GM19193 (cell line): ENCODE data around the gene RYR2.

ENCODE experiments used
- POLR2A ChIP-seq: IDR thresholded peaks from 4 replicates; pipeline ENCODE4 v1.6.1; 2011; ENCODE audit not compliant: insufficient read depth, insufficient read length; ENCODE audit errors: extremely low read depth

The RYR2 gene

DNA sequence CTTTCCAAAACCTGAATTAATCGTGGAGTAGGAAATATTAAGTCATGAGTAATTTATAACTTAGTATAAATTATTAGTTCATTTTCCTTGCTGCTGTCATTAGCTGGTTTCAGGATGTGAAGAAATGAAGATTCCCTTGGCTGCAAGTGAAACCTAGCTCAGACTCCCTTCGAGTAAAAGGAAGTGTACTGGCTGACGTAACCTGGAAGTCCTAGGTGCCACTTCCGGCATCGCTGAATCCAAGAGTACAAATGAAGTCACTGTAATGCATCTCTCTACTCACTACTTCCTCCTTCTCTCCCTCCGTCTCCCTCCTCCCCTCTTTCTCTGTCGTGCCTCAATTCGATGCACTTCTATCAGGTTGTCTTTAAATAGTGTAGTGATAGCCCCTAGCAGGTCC is 820.0 kb downstream of the RYR2 start:
- TF ChIP-seq POLR2A = no peak

DNA sequence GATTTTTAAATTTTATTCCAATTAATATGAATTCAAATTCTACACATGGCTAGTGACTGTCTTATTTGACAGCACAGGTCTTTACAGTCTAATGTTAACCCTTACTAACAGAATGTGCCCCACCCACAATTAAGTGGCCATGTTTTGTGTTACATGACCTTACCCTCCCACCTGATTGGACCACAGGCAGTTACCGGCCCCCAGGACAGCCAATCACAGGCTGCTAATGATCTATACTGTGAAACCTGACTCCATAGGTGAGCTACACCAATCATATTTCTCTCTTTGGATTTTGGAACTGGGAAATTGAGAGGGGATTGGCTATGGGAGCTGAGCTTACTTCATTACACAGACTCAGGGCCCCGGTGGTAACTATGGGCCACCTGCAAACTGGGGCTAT is 821.2 kb downstream of the RYR2 start:
- TF ChIP-seq POLR2A = no peak

DNA sequence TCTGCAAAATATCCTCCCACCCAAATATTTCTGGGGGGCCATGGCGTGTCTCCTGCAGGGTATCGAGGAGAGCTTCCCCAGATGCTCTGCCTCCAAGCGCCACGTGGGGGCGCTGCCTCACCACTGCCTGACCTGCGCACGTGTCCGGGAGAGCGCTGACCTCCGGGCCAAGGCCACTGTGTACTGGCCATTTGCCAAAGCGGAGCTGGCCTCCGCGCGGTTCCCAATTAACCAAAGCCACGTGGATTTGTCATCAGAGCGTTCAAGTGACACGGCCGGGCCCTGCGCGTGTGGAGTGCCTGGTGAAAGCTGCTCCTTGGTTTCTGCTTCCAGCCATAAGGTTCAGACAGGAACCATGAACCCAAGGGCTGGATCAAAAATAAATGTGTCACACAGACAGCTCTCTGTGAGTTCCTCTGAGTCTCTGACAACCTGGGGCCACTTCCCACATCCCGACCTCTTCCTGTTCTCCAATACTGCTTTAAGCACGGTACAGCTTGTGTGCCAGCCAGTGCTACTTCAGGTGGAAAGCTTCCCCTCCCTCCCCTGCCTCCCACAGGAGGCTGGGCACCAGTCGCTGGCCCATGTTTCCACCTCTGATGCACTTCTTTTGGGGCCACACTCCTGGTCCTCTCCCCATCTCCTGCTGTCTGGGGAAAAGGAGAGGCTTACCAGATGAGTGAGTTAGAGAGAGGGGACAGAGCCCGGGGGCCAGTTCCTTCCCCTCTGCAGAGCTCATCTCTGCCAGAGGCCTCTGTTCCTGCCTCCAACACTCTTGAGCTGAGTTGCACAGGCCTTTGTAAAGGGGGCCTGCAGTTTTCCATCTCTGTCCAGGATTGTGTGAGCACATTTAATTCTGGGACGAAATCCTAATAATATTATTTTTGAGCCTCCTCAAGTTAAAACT is 822.6 kb downstream of the RYR2 start:
- no peak for TF ChIP-seq POLR2A

DNA sequence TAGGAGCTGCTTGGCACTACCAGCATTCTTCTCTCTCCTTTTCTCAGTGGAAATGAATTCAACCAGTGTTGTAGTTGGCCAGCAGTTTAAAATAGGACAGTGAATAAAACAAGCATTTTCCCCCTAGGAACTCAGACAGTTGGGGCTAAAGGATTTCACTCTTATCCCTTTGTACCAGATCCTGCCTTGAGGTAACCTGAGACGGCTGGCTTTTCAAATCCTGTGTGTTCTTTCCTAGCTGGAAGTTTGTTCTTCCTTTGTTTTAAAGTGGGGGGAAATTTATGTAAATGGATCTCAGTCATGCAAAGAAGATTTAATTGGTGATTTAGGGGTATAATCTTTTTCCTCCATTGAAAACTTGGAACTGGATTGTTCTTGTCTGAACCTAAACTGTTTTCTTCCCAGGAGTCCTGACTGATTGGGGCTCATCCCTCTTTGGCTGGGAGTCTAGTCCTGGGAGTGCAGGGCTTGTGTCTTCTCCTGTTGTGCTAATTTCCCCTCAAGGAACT is 825.5 kb downstream of the RYR2 start:
- no peak for TF ChIP-seq POLR2A

DNA sequence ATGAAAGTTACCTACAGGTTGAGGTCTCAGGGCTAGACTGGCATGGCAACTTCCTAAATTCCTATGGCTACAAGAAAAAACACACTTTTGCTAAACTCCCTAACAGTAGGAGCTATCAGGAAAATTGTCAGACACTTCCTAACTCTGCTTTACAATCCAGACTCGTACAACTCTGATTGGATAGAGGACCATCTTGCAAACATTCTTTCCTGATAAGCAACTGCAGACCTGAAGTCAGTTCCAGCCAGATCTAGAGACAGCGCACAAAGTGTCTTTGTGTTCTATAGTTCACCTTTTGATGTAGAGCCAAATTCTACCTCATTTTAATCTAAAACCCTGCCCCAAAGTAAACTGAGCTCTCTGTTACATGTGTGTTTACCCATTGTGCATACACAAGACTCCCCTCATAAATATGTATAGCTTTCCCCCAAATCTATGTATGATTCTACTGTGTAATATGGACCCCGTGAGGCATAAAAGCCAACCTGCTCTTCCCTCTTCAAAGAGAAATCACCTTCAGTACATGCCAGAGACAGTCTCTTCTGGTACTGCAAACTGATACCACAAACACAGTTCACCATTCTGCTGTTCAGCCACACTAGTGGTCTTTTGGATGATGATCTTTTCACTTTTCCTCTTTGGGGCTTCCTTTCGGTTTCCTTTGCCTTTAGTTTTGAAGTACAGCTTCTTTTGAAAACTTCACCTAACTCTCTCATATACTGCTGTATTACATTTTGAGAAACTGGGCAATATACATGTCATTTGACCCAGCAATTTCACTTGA is 827.0 kb downstream of the RYR2 start:
- TF ChIP-seq POLR2A = no peak

DNA sequence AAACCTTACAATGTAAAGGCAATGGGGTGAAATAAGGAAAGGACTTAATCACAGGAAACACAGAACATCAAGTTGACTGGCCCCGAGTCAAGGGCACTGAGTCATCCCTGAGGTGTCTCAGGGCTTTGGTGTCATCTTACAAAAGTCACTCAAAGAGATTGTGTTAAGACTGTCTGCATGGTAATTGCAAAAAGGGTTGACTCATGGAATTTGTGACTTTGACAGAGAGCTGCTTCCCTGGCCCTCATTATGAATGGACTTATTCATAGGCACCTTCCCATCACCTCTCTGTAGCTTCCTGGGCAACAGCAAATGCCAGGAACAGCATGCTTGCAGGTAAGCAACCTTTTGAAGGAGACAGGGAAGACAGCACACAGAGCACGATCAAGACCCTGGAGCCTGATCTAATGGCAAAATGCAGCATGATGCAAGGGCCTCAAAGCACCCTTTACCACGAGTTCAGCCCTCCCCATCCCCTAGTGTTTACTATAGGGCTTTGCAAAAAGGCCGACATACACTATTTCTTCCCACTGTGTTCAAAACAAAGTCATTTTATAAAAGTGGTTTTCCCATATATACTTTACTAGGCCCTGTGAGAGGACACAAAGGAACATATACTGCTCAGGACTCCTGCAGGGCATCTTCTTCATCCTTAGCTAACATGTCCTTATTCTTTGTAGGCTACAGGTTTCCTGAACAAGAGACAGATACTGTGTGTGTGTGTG is 831.7 kb downstream of the RYR2 start:
- TF ChIP-seq POLR2A = no peak

DNA sequence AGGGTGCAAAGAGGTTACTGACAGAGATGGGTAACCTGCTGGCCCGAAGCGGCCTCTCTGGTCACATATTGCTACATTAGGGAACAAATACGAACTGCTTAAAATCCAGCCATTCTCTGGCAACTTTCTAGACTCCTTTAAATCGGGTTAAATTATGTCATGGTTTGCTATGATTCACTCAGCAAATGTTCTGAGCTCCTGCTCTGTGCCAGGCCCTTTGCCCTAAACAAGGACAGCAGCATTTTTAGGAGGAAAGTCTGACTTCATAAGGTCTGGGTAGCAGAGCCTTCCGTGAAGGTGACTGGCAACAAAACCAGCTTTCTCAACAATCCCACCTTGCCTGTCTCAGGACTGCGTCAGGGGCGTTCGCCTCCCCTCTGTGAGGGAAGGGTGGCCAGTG is 833.3 kb downstream of the RYR2 start:
- TF ChIP-seq POLR2A = no peak

DNA sequence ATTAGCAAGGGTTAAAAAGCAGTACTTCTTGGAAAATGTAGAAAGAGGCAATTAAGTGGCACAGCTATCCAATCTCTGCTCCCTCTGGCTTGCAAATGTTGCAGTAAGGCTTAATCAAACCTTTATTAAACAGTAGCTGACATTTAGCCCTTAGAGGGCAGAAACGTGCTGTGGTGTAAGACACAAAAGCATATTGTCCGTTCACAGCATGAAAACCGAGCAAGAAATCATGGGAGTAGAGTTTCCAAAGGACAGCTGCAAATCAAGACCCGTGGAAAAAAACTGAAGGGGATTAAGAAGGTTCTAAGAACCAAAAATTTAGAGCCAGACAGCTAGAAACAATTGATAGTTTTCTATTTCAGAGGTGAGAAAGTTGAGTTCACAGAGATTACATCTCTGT is 835.6 kb downstream of the RYR2 start:
- TF ChIP-seq POLR2A = no peak

DNA sequence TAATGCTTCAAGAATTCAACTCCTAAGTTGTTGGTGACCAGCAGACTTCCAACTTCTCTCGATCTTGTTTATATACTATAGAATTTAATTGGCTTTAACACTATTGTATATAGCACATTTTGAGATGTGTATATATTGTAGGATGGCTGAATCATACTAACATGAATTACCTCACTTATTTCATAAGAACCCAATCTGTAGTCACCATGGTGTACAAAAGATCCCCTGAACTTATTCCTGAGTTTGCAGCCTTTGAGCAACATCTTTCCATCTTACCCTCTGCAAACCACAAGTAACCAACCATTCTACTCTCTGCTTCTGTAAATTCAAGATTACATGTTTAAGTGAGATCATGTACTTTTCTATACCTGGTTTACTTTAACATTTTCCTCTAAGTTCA is 836.4 kb downstream of the RYR2 start:
- TF ChIP-seq POLR2A = no peak

DNA sequence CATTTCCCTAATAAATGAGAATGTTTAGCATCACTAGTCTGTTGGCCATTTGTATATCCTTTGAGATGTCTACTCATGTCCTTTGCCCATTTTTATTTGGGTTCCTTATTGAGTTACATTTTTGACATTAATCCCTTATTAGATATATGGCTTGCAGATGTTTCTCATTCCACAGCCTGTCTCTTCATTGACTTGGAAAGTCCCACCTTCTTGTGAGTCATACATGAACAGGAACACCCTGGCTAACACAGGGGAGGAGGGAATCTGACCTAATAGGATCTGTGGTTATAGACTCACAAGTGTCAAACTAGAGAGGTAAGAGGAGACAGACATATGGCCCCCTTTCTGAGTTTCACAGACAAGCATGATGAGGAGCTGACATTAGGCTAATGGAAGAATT is 837.2 kb downstream of the RYR2 start:
- no peak for TF ChIP-seq POLR2A
